Measurements from ENCODE around the gene WDR91.

WDR91 gene

GRCh38 chr7:135159359-135160085, 51.8 kb downstream of the WDR91 start:
- no peak for DNase-seq

GRCh38 chr7:135158874-135159273, 52.5 kb downstream of the WDR91 start:
- DNase-seq = no peak

GRCh38 chr7:135158141-135158655, 53.1 kb downstream of the WDR91 start:
- no peak for DNase-seq

- no peak for DNase-seq
Measured at GRCh38 chr7:135156290-135156689, 55.0 kb downstream of the WDR91 start.

GRCh38 chr7:135154734-135155133, 56.6 kb downstream of the WDR91 start:
- no peak for DNase-seq

- no peak for DNase-seq
Measured at GRCh38 chr7:135152442-135152841, 58.9 kb downstream of the WDR91 start.

- DNase-seq = no peak
Measured at GRCh38 chr7:135151533-135151932, 59.8 kb downstream of the WDR91 start.

- DNase-seq = no peak
Measured at GRCh38 chr7:135151132-135151531, 60.2 kb downstream of the WDR91 start.

- DNase-seq = no peak
Measured at GRCh38 chr7:135150072-135150782, 61.1 kb downstream of the WDR91 start.

GRCh38 chr7:135147899-135148721, 63.2 kb downstream of the WDR91 start, which contains the start of gene TMEM140:
TSS of gene TMEM140 (plus strand) at chr7:135148072. CDS start at chr7:135164442, 16,370 bp downstream.
- DNase-seq = peak; percentile 80

GRCh38 chr7:135147341-135147898, 63.9 kb downstream of the WDR91 start:
- no peak for DNase-seq

GRCh38 chr7:135143885-135144668, 67.2 kb downstream of the WDR91 start:
- DNase-seq = no peak

All from DMS53 (cell line).